ENCODE measurements around the gene PILRB.
"Not testable (repeated sequence)": the region's sequence is repeated elsewhere in the genome, so short reads cannot be mapped to it uniquely, and the experiment has no call there.

PILRB gene

DNA sequence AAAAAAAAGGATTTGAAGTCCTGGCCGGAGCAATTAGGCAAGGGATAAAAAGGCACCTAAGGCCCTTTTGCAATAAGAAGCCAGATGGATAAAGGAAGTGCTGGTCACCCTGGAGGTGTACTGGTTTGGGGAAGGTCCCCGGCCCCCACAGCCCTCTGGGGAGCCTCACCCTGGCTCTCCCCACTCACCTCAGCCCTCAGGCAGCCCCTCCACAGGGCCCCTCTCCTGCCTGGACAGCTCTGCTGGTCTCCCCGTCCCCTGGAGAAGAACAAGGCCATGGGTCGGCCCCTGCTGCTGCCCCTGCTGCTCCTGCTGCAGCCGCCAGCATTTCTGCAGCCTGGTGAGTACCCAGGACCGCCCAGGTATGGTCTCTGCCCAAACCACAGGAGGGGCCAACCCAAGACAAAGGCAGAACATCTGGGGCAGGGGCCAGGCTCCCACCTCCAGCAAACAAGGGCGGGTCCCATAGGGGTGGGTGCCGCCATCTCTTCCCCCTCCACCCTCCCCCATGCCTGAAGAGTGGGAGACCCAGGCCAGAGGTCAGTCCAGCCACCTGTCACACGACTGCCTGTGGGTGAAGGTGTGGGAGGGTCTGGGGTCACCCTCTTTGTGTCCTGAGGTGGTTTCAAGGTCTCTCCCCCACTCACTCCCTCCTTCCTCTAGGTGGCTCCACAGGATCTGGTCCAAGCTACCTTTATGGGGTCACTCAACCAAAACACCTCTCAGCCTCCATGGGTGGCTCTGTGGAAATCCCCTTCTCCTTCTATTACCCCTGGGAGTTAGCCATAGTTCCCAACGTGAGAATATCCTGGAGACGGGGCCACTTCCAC is at the start of gene PILRB:
Gene PILRB (plus strand): TSS at position 91 of the 830 bp plus-strand sequence. CDS start 186 bp downstream, at position 277.
- no peak for DNase-seq

DNA sequence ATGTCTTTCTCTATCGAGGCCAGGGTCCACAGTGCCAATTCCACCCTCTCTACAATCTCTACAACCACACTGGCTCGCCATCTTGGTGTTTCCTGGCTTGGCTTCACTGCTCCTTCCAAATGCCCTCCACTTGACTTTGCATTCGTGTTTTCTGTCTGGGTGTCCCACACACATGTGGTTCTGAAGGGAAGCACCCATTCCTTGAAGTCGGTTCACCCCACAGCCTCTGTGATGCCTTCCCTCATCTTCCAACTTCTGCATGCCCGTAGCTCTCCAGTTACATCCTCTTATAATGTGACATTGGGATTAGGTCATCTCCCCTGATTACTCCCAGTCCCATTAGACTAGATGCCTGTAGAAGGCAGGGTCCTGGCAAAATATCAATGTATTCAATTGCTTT is 39.6 kb upstream of the PILRB start:
- not testable (repeated sequence) for DNase-seq

DNA sequence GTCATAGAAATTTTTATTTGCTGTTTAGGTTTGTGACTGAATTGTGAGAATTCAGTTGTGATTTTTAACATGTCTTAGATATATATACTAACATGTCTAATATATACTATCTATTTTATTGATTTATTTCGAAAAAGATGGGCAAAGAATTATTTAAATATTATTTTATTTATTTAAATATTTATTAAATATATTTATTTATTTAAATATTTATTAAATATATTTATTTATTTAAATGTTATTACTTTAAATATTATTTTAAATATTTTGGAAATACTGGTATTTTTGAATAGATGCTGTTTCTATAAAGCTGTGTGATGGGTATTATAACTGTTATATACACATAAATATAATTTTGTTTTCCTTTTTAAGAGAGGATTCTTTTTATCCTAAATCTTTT is 36.3 kb upstream of the PILRB start:
- DNase-seq, result not testable (repeated sequence)

DNA sequence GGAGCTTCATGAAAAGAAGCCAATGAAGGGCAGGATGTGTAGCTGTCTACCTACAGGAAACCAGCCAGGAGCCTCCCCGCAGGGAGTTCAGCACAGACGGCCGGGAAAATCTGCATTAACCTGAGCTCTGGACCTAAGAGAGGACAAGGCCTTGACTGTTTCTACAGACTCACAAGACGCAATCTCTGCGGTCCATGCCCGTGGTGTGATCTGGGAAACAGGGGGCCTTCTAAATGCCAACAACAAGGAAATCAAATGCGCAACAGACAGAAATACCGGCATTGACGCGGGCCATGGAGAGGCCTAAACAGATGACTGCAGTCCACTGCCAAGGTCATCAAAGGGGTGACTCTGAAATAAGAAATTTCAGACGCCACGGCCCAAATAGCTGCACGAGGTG is 33.7 kb upstream of the PILRB start:
- DNase-seq, result not testable (repeated sequence)

DNA sequence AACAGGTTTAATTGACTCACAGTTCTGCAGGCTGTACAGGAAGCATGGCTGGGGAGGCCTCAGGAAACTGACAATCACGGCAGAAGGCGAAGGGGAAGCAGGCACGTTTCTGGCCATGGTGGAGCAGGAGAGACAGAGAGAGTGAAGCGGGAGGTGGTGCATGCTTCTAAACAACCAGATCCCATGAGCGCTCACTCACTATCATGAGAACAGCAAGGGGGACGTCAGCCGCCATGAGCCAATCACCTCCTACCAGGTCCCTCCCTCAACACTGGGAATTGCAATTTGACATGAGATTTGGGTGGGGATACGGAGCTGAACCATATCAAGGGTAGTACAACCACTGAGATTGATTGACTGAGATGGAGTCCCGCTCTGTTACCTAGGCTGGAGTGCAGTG is 32.2 kb upstream of the PILRB start:
- not testable (repeated sequence) for DNase-seq

DNA sequence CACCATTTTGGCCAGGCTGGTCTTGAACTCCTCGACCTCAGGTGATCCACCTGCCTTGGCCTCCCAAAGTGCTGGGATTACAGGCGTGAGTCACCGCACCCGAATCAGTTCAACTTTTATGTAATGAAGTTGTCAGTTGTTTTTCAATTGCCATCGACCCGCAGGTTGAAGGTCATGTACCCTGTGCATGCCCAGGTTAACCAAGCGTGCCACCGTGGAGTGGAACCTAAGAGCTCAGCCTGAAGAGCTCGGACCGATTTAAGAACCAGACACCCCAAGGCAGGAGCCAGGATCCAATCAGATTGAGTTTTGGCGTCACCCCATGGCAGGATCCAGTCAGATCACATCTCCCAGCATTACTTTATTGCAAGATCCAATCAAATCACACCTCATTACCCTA is 31.0 kb upstream of the PILRB start:
- DNase-seq, result not testable (repeated sequence)

DNA sequence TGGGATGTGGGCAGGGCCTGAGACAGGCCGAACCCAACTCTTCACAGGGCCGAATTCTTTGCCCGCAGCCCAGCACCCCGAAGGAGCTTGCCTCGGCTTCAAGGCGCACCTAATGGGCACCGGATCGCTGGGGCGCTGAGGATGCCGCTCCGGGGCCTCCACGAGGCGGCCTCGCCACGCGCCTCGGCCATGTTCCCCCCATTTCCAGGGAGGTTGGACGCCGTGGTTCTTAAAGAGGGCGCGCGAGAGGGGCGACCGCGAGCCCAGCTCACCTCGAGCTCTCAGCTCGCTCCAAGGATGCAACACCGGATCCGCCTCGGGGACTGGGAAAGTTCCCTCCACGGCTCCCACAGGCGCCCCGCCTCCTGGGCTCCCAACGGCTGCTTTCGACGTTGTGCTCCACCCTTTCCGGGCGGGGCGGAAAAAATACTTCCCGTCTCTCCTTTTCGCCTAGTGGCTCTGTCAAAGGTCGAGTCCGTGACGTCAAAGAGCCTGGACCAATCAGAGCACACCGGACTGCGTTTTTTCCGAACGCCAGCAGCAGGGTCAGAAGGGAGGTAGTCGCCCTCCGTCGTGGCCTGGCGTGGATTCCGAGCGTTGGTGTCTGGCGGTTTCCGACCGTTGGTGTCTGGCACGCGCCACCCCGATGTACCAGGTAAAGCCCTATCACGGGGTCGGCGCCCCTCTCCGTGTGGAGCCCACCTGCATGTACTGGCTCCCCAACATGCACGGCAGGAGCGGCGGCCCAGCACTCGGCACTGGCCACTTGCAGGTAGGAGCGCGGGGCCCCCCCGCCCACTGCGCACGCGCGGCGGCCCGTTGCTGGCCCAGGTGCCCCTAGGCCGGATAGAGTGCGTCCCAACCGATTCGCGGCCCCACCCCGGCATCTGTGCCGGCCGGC is 22.1 kb upstream of the PILRB start:
- peak; percentile 98 for DNase-seq

DNA sequence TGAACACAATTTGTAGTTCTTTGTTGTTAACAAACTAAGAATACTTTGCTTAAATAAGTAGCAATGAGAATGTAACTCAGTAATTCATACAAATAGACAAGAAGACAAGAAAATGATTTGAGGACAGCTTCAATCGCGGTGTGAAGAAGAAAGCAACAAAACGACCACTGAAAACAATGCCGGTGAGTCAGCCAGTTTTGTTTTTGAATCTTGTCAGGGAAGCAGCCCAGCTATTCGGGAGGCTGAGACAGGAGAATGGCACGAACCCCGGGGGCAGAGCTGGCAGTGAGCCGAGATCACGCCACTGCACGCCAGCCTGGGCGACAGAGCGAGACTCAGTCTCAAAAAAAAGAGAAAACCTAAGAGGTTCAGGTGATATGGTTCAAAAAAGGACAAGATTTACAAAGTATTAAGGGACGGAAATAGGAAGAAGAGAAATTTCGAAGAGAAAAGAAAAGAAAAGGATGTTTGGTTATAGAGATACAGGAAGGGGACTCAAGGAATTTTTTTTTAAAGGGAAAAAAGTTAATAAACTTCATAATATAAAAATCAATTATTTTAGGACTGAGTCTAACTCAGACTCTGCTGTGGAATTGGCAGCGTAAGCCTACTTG is 19.7 kb upstream of the PILRB start:
- DNase-seq, result not testable (repeated sequence)

DNA sequence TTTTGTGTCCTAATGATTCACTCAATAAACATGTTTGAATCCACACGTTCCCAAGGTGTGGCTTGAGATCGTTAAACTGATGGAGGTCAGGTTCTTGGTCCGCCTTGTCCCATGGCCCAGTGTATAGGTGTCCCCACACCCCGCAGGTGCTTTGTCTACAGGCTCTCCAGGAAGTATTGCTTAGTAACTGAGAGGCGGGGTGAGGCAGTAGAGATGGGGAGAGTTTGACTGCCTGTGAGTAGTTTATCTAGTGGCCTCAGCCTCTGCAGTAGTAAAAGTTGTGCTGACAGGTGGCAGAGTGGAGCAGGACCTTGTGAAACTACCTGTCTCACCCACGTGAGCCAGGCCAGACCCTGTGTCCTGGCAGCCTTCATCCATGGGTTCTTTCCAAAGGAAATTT is 16.6 kb upstream of the PILRB start:
- not testable (repeated sequence) for DNase-seq

DNA sequence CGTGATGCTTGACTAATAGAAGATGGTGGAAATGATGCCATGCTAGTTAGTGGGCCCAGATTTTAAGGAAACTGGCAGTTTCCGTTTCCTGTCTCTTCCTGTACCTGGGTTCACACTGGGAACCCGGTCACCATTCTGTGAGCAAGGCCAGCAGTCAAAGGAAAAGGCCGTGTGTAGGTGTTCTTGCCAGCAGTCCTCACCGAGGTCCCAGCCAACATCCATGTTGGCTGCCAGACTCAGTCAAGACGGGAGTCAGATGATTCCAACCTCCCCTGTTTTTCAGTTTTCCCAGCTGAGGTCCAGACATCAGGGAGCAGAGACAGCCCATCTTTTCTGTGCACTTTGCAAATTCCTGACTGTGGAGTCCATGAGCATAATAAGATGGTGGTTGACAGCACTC is 15.2 kb upstream of the PILRB start:
- DNase-seq, result no peak

DNA sequence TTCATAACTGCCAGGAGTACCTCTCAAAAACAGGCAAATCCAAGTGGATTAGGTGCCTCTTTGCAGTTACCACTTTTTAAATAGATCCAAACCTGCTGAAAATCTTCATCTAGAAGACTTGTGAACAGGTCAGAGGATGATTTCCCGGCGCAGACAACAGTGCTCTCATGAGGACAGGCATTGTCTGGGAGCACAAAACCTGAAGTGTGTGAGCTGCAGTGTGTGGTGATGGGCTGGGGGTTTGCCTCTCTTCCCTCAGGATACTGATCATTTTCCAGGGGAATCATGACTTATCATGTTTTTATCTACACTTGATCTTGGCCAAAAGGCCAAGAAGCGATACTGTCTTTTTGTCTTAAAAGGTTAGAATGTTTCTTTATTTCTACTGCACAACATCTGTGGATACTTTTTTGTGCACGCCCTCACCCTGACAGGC is 13.8 kb upstream of the PILRB start:
- not testable (repeated sequence) for DNase-seq

DNA sequence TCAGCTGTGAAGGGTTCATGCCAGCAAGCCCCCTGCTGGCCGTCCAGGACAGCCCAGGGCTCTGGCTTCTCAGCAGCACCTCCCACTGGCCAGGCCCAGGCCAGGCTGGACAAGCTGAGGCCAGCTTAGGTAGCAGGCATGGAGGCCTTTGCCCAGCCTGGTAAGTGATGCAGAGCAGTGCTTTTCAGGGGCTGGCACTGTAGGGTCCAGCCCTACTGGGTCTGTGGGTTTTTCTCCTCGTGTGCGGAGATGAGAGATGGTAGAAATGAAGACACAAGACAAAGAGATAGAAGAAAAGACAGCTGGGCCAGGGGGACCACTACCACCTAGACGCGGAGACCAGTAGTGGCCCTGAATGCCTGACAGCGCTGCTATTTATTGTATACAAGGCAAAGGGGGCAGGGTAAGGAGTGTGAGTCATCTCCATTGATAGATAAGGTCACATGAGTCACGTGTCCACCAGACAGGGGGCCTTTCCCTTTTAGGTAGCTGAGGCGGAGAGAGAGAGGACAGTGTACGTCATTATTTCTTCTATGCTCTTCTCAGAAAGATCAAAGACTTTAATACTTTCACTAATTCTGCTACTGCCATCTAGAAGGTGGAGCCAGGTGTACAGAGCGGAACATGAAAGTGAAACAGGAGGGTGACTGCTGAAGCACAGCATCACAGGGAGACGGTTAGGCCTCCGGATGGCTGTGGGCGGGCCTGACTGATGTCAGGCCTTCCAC is 13.2 kb upstream of the PILRB start:
- DNase-seq, result not testable (repeated sequence)

DNA sequence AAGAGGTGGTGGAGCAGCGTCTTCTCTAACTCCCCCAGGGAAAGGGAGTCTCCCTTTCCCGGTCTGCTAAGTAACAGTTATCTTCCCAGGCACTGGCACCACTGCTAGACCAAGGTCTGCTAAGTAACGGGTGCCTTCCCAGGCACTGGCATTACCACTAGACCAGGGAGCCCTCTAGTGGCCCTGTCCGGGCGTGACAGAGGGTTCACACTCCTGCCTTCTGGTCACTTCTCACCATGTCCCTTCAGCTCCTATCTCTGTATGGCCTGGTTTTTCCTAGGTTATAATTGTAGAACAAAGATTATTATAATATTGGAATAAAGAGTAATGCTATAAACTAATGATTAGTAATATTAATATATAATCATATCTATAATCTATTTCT is 12.6 kb upstream of the PILRB start:
- DNase-seq, result peak; percentile 42

DNA sequence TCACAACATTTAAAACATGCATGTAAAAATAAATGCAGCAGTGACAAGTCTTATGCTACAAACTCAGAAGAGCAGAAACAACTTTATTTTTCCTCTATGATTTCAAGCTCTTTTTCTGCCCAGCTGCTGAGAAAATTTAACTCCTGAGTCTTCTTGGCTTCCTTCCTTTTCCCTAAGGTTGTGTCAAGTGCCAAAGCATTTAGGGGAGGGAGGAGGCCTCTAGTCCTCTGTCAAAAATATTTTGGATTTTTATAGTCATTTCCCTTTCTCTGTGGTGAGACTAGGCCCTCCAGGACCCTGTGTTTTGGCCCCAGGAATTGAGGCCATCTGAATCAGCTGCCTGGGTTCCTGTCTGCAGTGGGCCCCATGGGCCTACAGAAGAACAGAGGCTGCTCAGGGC is 11.0 kb upstream of the PILRB start:
- DNase-seq, result no peak

DNA sequence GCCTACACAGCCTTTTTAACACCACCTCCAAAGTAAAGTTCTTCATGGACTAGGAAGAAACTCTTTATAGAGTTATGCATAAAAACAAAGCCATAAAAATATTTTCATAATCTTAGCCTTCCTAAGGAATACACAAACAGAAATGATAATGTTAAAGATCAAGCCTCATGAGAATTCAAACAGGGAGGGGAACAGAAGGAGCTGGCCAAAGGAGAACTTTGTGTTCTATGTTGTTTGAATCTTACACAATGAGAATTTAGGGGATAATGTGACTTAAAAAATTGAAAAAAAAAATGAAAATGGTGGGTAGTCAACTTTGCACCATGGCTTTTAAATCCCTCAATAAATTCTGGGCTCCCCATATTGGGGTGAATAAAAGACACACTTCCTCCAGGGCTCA is 9.1 kb upstream of the PILRB start:
- DNase-seq, result no peak

DNA sequence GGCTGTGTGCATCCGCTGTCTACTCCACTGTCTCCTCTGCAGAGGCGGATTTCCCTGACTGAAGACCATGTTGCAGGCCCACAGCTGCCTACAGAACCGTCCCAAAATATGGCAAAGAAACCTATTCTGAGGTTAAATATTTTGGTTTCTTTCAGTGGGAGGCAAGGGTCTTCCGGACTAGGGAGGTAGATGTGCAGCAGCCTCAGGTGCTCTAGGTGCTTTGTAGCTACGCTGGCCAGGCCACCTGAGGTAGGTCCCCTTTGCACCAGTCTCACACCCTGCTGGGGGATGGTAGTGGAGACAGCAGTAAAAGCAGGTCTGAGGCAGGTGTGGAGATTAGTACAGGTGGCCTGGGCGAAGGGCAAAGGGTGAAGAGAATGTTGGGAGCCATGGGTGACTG is 8.2 kb upstream of the PILRB start:
- DNase-seq, result no peak

DNA sequence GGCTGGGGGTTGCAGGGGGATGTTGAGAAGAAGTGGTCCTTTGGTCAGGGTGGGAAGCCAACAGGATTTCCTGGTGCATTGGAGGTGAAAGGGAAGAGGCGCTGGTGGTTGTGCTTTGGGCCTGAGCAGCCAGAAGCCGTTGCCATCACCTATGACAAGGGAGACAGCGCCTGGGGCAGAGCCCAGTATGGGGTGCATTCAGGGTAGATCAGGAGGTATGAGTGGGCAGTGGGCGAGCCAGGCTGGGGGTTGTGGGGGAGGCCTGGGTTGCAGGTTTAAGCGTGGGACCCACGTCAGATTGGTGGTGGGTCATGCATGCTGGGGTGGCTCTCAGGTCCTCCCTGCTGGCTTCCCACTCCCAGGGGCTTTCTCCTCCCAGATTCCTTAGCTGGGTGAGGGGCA is 6.3 kb upstream of the PILRB start:
- DNase-seq, result no peak

DNA sequence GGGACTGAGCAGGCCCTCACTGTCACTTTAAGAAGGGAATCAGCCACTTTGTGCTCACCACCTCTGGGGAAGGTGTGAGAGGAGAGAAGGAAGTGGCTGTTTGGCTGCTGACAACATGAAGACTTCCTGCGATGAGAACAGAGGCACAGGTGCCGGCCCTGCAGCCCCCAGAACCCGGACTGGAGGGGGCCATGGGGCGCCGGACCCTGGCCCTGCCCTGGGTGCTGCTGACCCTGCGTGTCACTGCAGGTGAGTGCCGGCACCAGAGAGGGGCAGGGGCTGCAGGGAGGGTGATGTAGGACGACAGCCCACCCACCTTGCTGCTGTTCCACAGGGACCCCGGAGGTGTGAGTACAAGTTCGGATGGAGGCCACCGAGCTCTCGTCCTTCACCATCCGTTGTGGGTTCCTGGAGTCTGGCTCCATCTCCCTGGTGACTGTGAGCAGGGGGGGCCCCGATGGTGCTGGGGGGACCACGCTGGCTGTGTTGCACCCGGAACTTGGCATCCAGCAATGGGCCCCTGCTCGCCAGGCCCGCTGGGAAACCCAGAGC is 5.6 kb upstream of the PILRB start:
- DNase-seq, result not testable (repeated sequence)

DNA sequence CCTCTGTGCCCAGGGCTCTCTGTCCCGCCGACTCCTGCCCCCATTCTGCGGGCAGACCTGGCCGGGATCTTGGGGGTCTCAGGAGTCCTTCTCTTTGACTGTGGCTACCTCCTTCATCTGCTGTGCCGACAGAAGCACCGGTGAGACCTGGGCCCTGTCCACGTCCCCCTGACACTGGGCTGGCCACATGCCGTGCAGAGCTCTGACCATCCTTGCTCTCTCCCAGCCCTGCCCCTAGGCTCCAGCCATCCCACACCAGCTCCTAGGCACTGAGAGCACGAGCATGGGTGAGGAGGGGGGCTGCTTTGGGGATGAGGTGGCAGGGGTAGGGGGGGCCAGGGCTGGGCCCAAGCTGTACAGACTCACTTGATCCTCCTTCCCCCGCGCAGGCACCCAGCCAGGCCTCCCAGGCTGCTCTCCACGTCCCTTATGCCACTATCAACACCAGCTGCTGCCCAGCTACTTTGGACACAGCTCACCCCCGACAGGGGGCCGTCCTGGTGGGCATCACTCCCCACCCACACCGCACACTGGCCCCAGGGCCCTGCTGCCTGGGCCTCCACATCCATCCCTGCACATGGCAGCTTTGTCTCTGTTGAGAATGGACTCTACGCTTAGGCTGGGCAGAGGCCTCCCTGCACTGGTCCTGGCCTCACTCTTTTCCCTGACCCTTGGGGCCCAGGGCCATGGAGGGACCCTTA is 4.8 kb upstream of the PILRB start:
- no peak for DNase-seq

DNA sequence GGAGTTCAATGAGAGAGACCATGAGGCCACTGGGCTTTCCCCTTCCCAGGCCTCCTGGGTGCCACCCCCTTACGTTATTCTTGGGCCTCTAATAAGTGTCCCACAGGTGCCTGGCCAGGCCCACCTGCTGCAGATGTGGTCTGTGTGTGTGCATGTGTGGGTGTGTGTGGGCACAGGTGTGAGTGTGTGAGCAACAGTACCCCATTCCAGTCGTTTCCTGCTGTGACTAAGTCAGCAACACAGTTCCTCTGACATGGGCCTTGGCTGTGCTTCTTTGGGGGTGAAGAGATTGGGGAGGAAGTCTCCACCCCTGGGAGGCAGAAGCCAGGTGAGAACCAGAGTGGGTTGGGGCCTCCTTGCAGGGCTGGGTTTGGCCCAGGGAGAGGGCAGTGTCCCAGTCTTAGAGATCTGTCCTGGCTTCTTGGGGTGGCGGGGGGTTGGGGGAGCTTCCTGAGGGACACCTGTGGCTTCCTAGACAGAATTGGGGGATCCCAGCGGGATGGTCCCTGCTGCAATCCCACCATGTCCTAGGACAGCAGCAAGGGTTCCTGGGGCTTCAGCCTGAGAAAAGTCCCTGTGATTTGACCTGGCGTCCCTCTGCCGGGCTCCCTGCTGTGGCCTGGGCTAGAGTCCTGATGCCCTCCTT is 4.1 kb upstream of the PILRB start:
- no peak for DNase-seq

DNA sequence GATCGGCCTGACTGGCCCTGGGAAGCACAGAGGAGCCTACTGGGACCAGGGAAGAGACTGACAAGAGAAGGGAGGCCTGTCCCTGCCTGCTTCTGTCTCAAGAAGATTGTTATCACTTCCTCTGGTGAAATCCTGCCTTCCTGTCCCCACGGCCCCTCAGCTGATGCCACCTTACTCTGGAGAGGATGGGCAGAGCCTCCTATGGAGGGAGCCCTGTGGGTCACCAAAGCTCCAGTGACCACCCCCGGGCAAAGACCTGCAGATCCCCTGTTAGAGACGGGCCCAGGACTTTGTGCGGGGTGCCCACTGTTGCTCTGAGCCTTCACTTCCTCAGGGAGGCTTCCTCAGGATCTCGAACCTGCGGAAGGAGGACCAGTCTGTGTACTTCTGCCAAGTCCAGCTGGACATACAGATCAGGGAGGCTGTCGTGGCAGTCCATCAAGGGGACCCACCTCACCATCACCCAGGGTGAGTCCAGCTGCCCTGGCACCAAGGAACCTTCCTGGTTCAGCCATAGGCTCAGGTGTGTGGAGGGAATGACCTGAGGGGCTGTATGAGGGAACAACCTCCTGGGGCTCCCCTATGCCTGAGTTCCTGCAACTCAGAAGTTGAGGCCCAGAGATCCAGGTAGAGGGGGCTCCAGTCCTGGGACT is 1.4 kb upstream of the PILRB start:
- no peak for DNase-seq

All from NCI-H2227 treated with DMSO at 0.1 percent for 48 hours (cell line).